H9 (cell line): ENCODE measurements around the gene SLK. TPM values are rescaled to one million over a fixed set of nuclear protein-coding genes. Genes with fewer than 3 reads are reported as not detected.
A peak's percentile ranks its signal among the peaks of the same experiment; 100 is the strongest.

ENCODE experiments used
- DNase-seq: peaks from one replicate; pipeline ENCODE4 v3.0.0-alpha.2; 2017
- H2AFZ ChIP-seq: one replicate; pipeline ENCODE4 v1.6.1; 2013; ENCODE audit warnings: mild to moderate bottlenecking, low read length, control low read depth, moderate library complexity
- H2AK5ac ChIP-seq: 2 replicates; pipeline ENCODE4 v1.6.1; 2013; ENCODE audit warnings: low read length, control low read depth, mixed read lengths; ENCODE audit not compliant: insufficient read length
- H2BK120ac ChIP-seq: one replicate; pipeline ENCODE4 v1.6.1; 2013; ENCODE audit warnings: low read depth, mild to moderate bottlenecking, low read length, control low read depth, inconsistent platforms; ENCODE audit not compliant: poor library complexity, severe bottlenecking
- H2BK12ac ChIP-seq: 2 replicates; pipeline ENCODE4 v1.6.1; 2013; ENCODE audit warnings: low read length, control low read depth, mixed read lengths, low read depth; ENCODE audit not compliant: insufficient read length
- H2BK15ac ChIP-seq: 2 replicates; pipeline ENCODE4 v1.6.1; 2013; ENCODE audit warnings: low read depth, low read length, control low read depth
- H2BK20ac ChIP-seq: one replicate; pipeline ENCODE4 v1.6.1; 2013; ENCODE audit warnings: low read depth, mild to moderate bottlenecking, low read length, control low read depth, inconsistent platforms; ENCODE audit not compliant: poor library complexity, severe bottlenecking
- H2BK5ac ChIP-seq: 2 replicates; pipeline ENCODE4 v1.6.1; 2013; ENCODE audit warnings: low read length, control low read depth, mixed read lengths; ENCODE audit not compliant: insufficient read length
- H3K14ac ChIP-seq: 2 replicates; pipeline ENCODE4 v1.6.1; 2013; ENCODE audit warnings: low read length, control low read depth; ENCODE audit not compliant: insufficient read depth
- H3K18ac ChIP-seq: 2 replicates; pipeline ENCODE4 v1.6.1; 2013; ENCODE audit warnings: low read depth, mild to moderate bottlenecking, mixed read lengths, low read length, control low read depth; ENCODE audit not compliant: insufficient read length
- H3K23ac ChIP-seq: 2 replicates; pipeline ENCODE4 v1.6.1; 2013; ENCODE audit warnings: low read length, control low read depth, mixed read lengths, low read depth; ENCODE audit not compliant: insufficient read length
- H3K23me2 ChIP-seq: 2 replicates; pipeline ENCODE4 v1.6.1; 2013; ENCODE audit warnings: low read depth, mild to moderate bottlenecking, mixed read lengths, low read length, control low read depth; ENCODE audit not compliant: insufficient read length, poor library complexity, severe bottlenecking
- H3K27ac ChIP-seq: 2 replicates; pipeline ENCODE4 v1.5.1; 2013; ENCODE audit warnings: low read length, control low read depth, mixed read lengths, low read depth; ENCODE audit not compliant: insufficient read length
- H3K27me3 ChIP-seq: 2 replicates; pipeline ENCODE4 v1.6.1; 2013; ENCODE audit warnings: low read length, control low read depth, inconsistent platforms; ENCODE audit not compliant: insufficient read depth
- H3K4ac ChIP-seq: 2 replicates; pipeline ENCODE4 v1.6.1; 2013; ENCODE audit warnings: low read depth, mild to moderate bottlenecking, control low read depth, inconsistent platforms, low read length, moderate library complexity
- H3K4me1 ChIP-seq: 2 replicates; pipeline ENCODE4 v1.6.1; 2013; ENCODE audit warnings: low read length, control low read depth, inconsistent platforms; ENCODE audit not compliant: insufficient read depth
- H3K4me2 ChIP-seq: 2 replicates; pipeline ENCODE4 v1.6.1; 2013; ENCODE audit warnings: low read length, control low read depth, mixed read lengths; ENCODE audit not compliant: insufficient read length, insufficient read depth
- H3K56ac ChIP-seq: 2 replicates; pipeline ENCODE4 v1.6.1; 2013; ENCODE audit warnings: low read depth, mild to moderate bottlenecking, mixed read lengths, low read length, control low read depth; ENCODE audit not compliant: insufficient read length
- H3K79me1 ChIP-seq: 2 replicates; pipeline ENCODE4 v1.6.1; 2013; ENCODE audit warnings: low read depth, mild to moderate bottlenecking, moderate library complexity, low read length, control low read depth, inconsistent platforms; ENCODE audit not compliant: insufficient read depth, poor library complexity, severe bottlenecking
- H3K79me2 ChIP-seq: 2 replicates; pipeline ENCODE4 v1.6.1; 2013; ENCODE audit warnings: low read length, control low read depth, inconsistent platforms; ENCODE audit not compliant: insufficient read depth
- H3K9ac ChIP-seq: 2 replicates; pipeline ENCODE4 v1.6.1; 2013; ENCODE audit warnings: low read length, control low read depth, mixed read lengths; ENCODE audit not compliant: insufficient read length; ENCODE audit errors: extremely low read depth
- H3K9me3 ChIP-seq: one replicate; pipeline ENCODE4 v1.6.1; 2013; ENCODE audit warnings: low read depth, low read length, inconsistent platforms; ENCODE audit not compliant: control insufficient read depth
- H3T11ph ChIP-seq: one replicate; pipeline ENCODE4 v1.6.1; 2013; ENCODE audit warnings: mild to moderate bottlenecking, low read length, control low read depth, inconsistent platforms
- H4K20me1 ChIP-seq: one replicate; pipeline ENCODE4 v1.6.1; 2013; ENCODE audit not compliant: control insufficient read depth, insufficient read length, insufficient read depth
- H4K5ac ChIP-seq: 2 replicates; pipeline ENCODE4 v1.6.1; 2013; ENCODE audit warnings: low read depth, mild to moderate bottlenecking, mixed read lengths, low read length, control low read depth; ENCODE audit not compliant: insufficient read length
- H4K8ac ChIP-seq: replicated peaks from 2 replicates; pipeline ENCODE4 v1.6.1; 2013; ENCODE audit warnings: low read length, control low read depth, mixed read lengths, low read depth; ENCODE audit not compliant: insufficient read length
- H4K91ac ChIP-seq: 2 replicates; pipeline ENCODE4 v1.6.1; 2013; ENCODE audit warnings: low read depth, mild to moderate bottlenecking, moderate library complexity, mixed read lengths, low read length, control low read depth; ENCODE audit not compliant: insufficient read length
- H3K27ac Mint-ChIP-seq, 3 experiments: 2 replicates in 2 of 3; 3 replicates in 1 of 3; pipeline ENCODE4 v1.8.0; 2020 to 2021; ENCODE audit warnings: mixed read lengths in 3 of 3, mild to moderate bottlenecking in 1 of 3, moderate library complexity in 1 of 3
- H3K27me3 Mint-ChIP-seq: 2 replicates; pipeline ENCODE4 v1.8.0; 2021; ENCODE audit warnings: low read depth, mild to moderate bottlenecking, moderate library complexity, mixed read lengths
- H3K36me3 Mint-ChIP-seq, 3 experiments: 2 replicates in 2 of 3; 3 replicates in 1 of 3; pipeline ENCODE4 v1.8.0; 2020 to 2021; ENCODE audit warnings: low read depth in 3 of 3, mixed read lengths in 3 of 3; ENCODE audit not compliant: insufficient read depth in 1 of 3
- H3K4me1 Mint-ChIP-seq, 2 experiments: 2 replicates each; pipeline ENCODE4 v1.8.0; 2020; ENCODE audit warnings: mixed read lengths in 2 of 2
- H3K4me3 Mint-ChIP-seq, 2 experiments: 2 replicates in 1 of 2; 3 replicates in 1 of 2; pipeline ENCODE4 v1.8.0; 2020 to 2021; ENCODE audit warnings: mild to moderate bottlenecking in 2 of 2, mixed read lengths in 2 of 2, moderate library complexity in 1 of 2
- H3K9me3 Mint-ChIP-seq, 2 experiments: 2 replicates in 1 of 2; 3 replicates in 1 of 2; pipeline ENCODE4 v1.8.0; 2020; ENCODE audit warnings: mild to moderate bottlenecking in 2 of 2, mixed read lengths in 2 of 2, moderate library complexity in 1 of 2
- CTCF ChIP-seq: fragments of 200-600 bp; sonication (generic); conservative IDR thresholded peaks from 3 replicates; pipeline ENCODE4 v1.8.0; 2021; ENCODE audit warnings: antibody characterized with exemption, mild to moderate bottlenecking
- WGBS: extraction: QIAGEN DNeasy Blood & Tissue Kit; methylation state at CpG from one replicate; pipeline ENCODE4 v1.1.7; 2013; ENCODE audit warnings: missing lambda C conversion rate, low lambda C conversion rate, mixed read lengths; ENCODE audit not compliant: insufficient read length; ENCODE audit errors: extremely low coverage; 5-methylcytosine and 5-hydroxymethylcytosine counted together
- total RNA-seq: library from RNA; stranded (reverse); gene quantifications from 2 replicates; pipeline ENCODE4 v1.2.1, GENCODE V29; 2021

The SLK gene
- total RNA-seq, 1 experiment from 2014 or later: 21.0 TPM

- peak overlapping the region; percentile 54 to 59; a peak in 4 of 5 replicates for H3K4me3 Mint-ChIP-seq
- H2BK120ac ChIP-seq: no peak overlapping the region
- H3K27ac ChIP-seq: no peak overlapping the region
- H3K4me1 ChIP-seq: no peaks in the 10 kb centered on the region
- no peaks in the 10 kb centered on the region for H3K79me1 ChIP-seq
- H3K4me2 ChIP-seq: no peak overlapping the region
- no peak overlapping the region for H2BK20ac ChIP-seq
- no peak for TF ChIP-seq CTCF
- no peaks in the 10 kb centered on the region; the same call in 1 of the 2 replicates for H3K27me3 Mint-ChIP-seq
- no peak overlapping the region for H4K8ac ChIP-seq
- no CpG with 5 or more reads among the region's 7 CpGs for WGBS
- no peaks in the 10 kb centered on the region for H3K79me2 ChIP-seq
- H3K9ac ChIP-seq: no peak overlapping the region
- no peak overlapping the region for H3T11ph ChIP-seq
- H3K27ac Mint-ChIP-seq: peak overlapping the region; percentile 16 to 100 (median 97); a peak in 4 of 7 replicates
- H3K56ac ChIP-seq: no peak overlapping the region
- H3K4ac ChIP-seq: no peak overlapping the region
- H2AFZ ChIP-seq: no peak overlapping the region
- no peaks in the 10 kb centered on the region for H3K9me3 Mint-ChIP-seq
- H3K18ac ChIP-seq: no peak overlapping the region
- no peaks in the 10 kb centered on the region for H4K20me1 ChIP-seq
- H2BK12ac ChIP-seq: no peak overlapping the region
- 0 out of 7 replicates have a peak, but pooled peaks cover 0 to 4% (median 0%) of the 10 kb centered on the region in 3 experiments for H3K36me3 Mint-ChIP-seq
- H2AK5ac ChIP-seq: no peak overlapping the region
- no peak overlapping the region for H3K14ac ChIP-seq
- peaks cover 57 to 63% of the 10 kb centered on the region in 2 experiments for H3K4me1 Mint-ChIP-seq
- H3K27me3 ChIP-seq: no peaks in the 10 kb centered on the region
- no peak overlapping the region for H2BK15ac ChIP-seq
- H2BK5ac ChIP-seq: no peak overlapping the region
- H3K23ac ChIP-seq: no peak overlapping the region
- no peak overlapping the region for H4K5ac ChIP-seq
- H3K9me3 ChIP-seq: no peaks in the 10 kb centered on the region
- no peak overlapping the region for H4K91ac ChIP-seq
- DNase-seq: no peak
- H3K23me2 ChIP-seq: no peaks in the 10 kb centered on the region
Measured at GRCh38 chr10:104066945-104067344, 100.0 kb downstream of the SLK start.
